NCI-H748 (cell line): ENCODE measurements around the gene RNF8.
"Not testable (repeated sequence)": the region's sequence is repeated elsewhere in the genome, so short reads cannot be mapped to it uniquely, and the experiment has no call there.

Source experiments
- DNase-seq: peaks from one replicate; lab custom pipeline; 2025; ENCODE audit not compliant: unreplicated experiment; lab: John Stamatoyannopoulos, UW

Gene RNF8

GRCh38 chr6:37321516-37322415, 32.0 kb upstream of the RNF8 start:
- no peak for DNase-seq

- peak; percentile 52 for DNase-seq
Measured at GRCh38 chr6:37323580-37323979, 30.2 kb upstream of the RNF8 start.

GRCh38 chr6:37324131-37325033, 29.4 kb upstream of the RNF8 start:
- DNase-seq = no peak

GRCh38 chr6:37330345-37330744, 23.4 kb upstream of the RNF8 start:
- not testable (repeated sequence) for DNase-seq

GRCh38 chr6:37331047-37331446, 22.7 kb upstream of the RNF8 start:
- no peak for DNase-seq

GRCh38 chr6:37332894-37333293, 20.9 kb upstream of the RNF8 start:
- DNase-seq = no peak

GRCh38 chr6:37334047-37334446, 19.7 kb upstream of the RNF8 start:
- no peak for DNase-seq

- DNase-seq = not testable (repeated sequence)
Measured at GRCh38 chr6:37338317-37338716, 15.5 kb upstream of the RNF8 start.

- DNase-seq = no peak
Measured at GRCh38 chr6:37338745-37339255, 15.0 kb upstream of the RNF8 start.

GRCh38 chr6:37339741-37340638, 13.8 kb upstream of the RNF8 start:
- DNase-seq = no peak

- DNase-seq = no peak
Measured at GRCh38 chr6:37340639-37340943, 13.2 kb upstream of the RNF8 start.

GRCh38 chr6:37343248-37343647, 10.5 kb upstream of the RNF8 start:
- no peak for DNase-seq

GRCh38 chr6:37344308-37344707, 9.5 kb upstream of the RNF8 start:
- no peak for DNase-seq

- DNase-seq = not testable (repeated sequence)
Measured at GRCh38 chr6:37345804-37346203, 8.0 kb upstream of the RNF8 start.

GRCh38 chr6:37347177-37347576, 6.6 kb upstream of the RNF8 start:
- DNase-seq = no peak

GRCh38 chr6:37347670-37348111, 6.1 kb upstream of the RNF8 start:
- peak; percentile 24 for DNase-seq

GRCh38 chr6:37351027-37351426, 2.8 kb upstream of the RNF8 start:
- DNase-seq = no peak

- DNase-seq = no peak
Measured at GRCh38 chr6:37352384-37352783, 1.4 kb upstream of the RNF8 start.

- peak; percentile 46 for DNase-seq
Measured at GRCh38 chr6:37354526-37355384, 972 bp downstream of the RNF8 start.

GRCh38 chr6:37357288-37357687, 3.5 kb downstream of the RNF8 start:
- DNase-seq = no peak
